OCI-LY1 (cell line): ENCODE data around the gene DDX10.

Experiments used
- CTCF ChIP-seq: fragments of 200-600 bp; sonication (generic), shearing (Covaris generic); IDR thresholded peaks from 2 replicates; pipeline ENCODE4 v1.5.1; 2017; ENCODE audit warnings: mild to moderate bottlenecking, antibody characterized with exemption, low read length, moderate library complexity, mixed read lengths
- EZH2 ChIP-seq: fragments of 200-600 bp; sonication (generic), shearing (Covaris generic); IDR thresholded peaks from 2 replicates; pipeline ENCODE4 v1.8.0; 2017; ENCODE audit warnings: borderline replicate concordance, mixed run types, mild to moderate bottlenecking, antibody characterized with exemption, low read length, moderate library complexity, mixed read lengths

GRCh38 chr11:108726077-108726800, 61.4 kb downstream of the DDX10 start:
- TF ChIP-seq CTCF (no peak), EZH2 (no peak)
